GM18870 (cell line): ENCODE data around the gene USP4.
"Not testable (repeated sequence)": the region's sequence is repeated elsewhere in the genome, so short reads cannot be mapped to it uniquely, and the experiment has no call there.

ENCODE experiments used
- ATAC-seq: cut with Tn5 transposase; IDR thresholded peaks from one replicate; pipeline ENCODE4 v1.9.1; 2021; ENCODE audit warnings: moderate library complexity; ENCODE audit not compliant: unreplicated experiment

USP4 gene, protein sequence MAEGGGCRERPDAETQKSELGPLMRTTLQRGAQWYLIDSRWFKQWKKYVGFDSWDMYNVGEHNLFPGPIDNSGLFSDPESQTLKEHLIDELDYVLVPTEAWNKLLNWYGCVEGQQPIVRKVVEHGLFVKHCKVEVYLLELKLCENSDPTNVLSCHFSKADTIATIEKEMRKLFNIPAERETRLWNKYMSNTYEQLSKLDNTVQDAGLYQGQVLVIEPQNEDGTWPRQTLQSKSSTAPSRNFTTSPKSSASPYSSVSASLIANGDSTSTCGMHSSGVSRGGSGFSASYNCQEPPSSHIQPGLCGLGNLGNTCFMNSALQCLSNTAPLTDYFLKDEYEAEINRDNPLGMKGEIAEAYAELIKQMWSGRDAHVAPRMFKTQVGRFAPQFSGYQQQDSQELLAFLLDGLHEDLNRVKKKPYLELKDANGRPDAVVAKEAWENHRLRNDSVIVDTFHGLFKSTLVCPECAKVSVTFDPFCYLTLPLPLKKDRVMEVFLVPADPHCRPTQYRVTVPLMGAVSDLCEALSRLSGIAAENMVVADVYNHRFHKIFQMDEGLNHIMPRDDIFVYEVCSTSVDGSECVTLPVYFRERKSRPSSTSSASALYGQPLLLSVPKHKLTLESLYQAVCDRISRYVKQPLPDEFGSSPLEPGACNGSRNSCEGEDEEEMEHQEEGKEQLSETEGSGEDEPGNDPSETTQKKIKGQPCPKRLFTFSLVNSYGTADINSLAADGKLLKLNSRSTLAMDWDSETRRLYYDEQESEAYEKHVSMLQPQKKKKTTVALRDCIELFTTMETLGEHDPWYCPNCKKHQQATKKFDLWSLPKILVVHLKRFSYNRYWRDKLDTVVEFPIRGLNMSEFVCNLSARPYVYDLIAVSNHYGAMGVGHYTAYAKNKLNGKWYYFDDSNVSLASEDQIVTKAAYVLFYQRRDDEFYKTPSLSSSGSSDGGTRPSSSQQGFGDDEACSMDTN

DNA sequence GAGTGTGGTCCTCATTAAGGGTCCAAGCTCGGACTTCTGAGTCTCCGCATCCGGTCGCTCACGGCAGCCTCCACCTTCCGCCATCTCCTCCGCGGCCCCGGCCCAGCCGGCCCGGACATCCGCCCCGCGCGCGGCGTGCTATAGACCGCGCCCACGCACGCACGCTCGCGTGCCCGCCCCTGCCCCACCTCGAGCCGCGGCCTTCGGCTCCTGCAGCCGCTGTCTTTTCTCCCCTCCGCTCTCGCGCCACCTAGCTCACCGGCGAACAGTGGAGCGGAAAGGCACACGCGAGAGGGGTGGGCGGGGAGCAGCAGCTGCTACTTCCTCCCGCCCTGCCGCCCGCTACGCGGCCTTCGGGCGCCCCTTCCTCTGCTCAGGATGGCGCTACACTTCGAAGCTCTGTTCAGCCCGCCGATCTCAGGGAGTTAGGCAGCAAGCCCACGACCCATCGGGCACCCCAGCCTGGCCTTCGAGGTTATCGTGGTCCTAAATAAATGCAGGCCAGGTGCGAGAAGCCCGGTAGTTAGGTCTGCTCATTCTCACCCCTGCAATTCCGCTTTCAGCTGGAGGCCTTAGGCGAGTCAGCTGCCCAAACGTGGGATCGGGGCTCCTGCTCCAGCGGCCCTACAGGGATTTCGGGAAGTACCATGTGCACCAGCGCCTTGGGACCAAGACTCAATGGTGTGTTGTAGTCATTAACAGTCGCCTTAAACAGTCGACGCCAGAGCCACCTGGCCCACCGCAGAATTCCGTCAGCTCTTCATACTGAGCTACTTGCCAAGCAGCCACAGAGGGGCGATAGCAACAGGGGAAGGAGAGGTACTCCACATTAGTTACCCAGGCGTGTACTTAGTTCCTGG is at the start of gene USP4:
Gene USP4, minus strand, starts transcription at position 113 of the 860 bp plus-strand sequence. Its CDS starts 29 bp downstream, at position 84.
- ATAC-seq = peak; percentile 44

DNA sequence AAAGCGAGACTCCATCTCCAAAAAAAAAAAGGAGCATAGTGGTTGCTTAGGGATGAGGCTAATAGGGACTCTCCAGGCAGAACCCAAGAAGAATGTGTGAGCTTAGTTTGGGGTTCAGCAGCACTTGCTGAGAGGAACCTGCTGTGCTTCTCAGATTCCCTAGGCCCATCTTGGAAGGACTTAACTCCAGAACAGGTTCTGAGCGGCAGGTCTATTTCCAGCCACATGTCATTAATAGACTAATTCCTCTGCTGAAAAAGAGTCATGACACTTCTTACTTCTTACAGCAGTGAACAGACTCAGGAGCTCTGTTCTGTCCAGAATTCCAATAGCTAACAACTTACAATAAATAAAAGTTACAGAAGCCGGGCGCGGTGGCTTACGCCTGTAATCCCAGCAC is 49.4 kb upstream of the USP4 start:
- no peak for ATAC-seq

DNA sequence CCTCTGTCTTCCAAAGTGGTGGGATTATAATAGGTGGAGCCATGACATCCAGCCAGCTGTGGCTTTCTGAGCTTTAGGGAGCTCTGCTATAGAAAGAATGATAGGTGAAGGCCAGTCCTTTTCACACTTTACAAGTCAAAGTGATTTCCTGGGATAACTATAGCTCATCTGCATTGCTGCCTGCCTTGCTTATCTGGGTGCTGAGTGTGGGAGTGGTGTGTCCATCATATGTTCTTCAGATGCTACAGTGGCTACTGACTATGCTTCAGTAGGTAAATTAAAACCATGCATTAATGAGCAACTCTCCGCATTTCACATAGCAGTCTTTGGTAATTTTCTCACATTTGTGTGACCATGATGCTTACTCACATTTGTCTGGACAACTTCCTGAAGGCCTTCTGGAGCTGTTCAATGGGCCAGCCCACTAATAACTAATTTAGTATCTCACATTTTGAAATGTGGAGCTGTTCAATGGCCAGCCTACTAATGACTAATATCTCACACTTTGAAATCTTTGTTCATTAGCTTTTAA is 48.5 kb upstream of the USP4 start:
- no peak for ATAC-seq

DNA sequence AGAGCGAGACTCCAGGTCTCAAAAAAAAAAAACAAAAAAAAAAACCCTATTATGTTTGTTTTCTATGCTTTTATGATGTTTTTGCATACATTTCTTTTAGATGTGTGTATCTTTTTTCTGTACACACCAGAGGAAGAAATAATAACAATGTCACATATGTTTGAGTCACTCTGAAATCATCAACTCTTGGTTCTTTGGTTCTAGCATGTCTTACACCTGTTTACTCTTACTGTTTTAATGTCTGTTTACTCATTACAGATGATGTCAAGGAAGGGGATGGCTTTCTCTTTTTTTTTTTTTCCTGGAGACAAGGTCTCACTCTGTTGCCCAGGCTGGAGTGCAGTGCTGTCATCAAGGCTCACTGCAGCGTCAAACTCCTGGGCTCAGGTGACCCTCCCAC is 47.9 kb upstream of the USP4 start:
- no peak for ATAC-seq

DNA sequence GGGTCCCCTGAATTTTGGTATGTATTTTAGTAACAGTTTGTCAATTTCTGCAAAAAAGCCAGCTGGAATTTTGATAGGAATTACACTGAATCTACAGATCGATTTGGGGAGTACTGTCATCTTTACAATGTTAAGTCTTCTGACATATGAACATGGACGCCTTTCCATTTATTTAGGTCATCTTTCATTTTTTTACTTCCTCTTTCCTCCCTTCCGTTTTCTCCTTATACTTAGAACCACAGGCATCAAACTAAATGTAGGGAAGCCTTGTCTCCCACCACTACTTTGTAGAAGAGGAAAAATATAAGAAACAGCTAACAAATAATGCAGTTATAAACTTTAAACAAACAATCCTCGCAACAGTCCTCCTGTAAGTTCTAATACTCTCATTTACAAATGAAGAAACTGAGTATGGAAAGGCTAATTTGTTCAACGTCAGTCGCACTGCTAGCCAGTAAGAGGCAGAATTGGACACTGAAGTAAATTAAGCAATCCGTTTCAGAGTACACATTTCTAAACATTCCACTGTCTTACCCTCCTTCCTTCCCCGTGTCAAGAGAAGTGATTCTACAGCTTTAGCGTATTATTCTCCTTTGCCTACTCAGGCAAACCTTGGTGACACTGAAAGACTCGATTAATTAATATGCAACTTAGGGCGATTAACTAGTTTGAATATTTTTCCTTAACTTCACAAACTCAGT is 46.4 kb upstream of the USP4 start:
- no peak for ATAC-seq

DNA sequence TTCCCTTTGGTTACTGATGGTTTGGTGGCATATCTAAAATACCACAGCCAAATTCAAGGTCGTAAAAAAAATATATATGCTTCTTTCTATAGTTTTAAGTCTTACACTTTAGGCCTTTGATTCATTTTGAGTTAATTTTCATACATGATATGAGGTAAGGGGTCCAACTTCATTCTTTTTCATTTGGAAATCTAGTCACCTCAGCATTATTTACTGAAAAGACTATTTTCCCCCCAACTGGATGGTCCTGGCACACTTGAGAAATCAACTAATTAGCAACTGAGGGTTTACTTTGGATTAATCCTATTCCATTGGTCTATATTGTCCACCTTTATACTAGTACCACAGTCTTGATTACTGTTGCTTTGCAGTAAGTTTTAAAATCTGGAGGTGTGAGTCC is 45.8 kb upstream of the USP4 start:
- no peak for ATAC-seq

DNA sequence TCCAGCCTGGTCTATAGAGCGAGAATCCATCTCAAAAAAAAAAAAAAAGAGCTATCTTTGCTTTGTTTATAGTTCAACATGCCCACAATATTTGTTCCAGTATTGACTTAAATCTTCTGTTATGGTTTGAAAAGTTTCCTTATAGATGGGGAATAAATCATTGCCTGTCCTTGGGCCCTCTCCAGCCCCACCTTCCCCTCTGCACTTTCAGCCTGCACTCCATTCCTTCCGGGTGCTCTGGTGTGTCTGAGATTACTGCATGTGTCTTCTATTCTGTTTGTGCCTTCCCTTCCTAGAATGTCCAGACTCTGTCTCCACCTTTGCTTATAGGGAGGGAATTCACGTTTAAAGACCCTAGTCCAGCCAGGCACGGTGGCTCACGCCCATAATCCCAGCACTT is 43.5 kb upstream of the USP4 start:
- ATAC-seq = no peak

DNA sequence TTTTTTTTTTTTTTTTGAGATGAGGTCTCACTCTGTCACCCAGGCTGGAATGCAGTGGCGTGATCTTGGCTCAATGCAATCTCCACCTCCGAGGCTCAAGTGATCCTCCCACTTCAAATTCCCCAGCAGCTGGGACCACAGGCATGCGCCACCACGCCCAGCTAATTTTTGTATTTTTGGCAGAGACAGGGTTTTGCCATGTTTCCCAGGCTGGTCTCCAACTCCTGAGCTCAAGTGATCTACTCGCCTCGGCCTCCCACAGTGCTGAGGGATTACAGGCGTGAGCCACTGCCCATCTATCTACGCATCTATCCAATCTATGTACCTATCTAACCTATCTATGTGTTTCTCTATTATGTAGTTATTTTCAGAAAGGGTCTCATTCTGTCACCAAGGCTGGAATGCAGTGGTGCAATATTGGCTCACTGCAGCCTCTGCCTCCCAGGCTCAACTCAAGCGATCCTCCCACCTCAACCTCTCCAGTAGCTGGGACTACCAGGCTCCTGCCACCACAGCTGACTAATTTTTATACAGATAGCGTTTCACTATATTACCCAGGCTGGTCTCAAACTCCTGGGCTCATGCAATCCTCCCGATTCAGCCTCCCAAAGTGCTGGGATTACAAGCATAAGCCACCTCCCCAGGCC is 38.5 kb upstream of the USP4 start:
- ATAC-seq = no peak

DNA sequence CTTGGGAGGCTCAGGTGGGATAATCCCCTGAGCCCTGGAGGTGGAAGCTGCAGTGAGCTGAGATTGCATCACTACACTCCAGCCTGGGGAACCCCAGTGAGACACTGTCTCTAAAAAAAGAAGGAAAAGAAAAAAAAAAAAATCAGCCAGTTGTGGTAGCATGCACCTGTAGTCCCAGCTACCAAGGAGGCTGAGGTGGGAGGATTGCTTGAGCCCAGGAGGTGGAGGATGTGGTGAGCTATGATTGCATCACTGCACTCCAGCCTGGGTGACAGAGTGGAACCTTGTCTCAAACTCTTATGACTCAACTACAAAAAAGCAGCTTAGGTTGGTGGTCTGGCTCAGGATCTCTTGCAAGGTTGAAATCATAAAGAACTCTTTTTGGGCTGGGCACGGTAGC is 37.6 kb upstream of the USP4 start:
- no peak for ATAC-seq

DNA sequence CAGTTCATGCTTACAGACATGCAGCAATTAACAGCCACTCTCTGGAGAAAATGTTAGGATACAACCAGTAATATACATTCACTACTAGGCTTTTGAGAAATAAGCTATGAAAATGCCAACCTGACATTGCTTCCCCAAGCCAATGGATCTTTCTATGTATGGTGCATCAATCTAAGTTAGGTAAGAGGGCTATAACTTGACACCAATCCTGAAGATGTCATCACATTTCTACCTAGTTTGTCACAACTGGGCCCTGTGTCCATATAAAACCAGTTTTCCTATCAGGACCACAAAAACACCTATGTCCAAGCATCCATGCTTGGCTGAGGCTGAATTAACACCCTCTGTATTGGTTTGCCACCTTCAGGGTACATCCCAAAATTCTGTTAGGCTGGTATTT is 32.1 kb upstream of the USP4 start:
- no peak for ATAC-seq

DNA sequence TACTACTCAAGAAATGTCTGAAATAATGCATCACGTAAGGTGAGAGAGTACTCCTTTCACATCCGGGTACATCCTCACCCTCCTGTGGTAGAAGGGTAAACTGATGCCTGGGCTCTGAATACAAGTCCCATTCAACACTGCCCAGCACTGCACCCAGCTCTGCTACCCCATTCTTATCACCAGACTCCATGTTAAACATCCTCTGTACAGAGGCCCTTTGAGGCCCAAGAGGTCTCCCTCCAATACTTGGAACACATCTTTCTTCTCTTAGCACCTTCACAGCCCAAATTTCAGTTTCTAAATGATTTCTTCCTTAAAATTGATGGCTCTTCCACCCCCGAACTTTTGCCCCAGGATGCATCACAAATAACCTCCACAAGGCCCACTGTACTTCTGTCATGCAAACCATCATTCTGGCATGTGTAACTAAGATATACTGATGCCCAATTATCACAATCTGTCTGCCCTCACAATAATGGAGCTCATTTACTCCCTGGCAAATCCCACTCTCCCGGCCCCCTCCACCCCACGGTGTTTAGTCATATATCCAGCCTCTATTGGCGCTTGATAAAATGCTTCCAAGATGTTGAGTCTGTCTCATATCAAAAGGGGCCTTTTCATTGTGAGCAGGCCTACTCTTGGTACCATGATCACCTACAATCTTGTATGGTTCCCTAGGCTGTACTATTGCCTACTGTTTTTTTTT is 30.9 kb upstream of the USP4 start:
- no peak for ATAC-seq

DNA sequence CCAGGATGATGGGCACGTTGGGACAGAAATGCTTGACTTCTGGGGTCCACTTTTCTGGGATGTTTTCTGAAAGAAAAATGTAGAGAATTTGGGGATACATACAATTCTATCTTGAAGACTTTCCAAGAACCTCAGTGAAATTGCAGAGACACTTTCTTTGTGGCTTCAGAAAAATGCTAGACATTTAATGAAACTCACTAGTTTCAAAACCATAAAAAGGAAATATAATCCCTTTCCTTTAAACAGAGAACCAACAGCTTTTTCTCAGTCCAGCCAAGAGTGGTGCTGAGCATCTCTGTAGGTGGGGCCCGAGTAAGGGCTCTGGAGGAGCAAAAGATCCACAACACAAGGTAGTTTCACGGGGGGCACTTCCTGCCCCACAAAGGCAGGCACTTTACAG is 22.7 kb upstream of the USP4 start:
- no peak for ATAC-seq

DNA sequence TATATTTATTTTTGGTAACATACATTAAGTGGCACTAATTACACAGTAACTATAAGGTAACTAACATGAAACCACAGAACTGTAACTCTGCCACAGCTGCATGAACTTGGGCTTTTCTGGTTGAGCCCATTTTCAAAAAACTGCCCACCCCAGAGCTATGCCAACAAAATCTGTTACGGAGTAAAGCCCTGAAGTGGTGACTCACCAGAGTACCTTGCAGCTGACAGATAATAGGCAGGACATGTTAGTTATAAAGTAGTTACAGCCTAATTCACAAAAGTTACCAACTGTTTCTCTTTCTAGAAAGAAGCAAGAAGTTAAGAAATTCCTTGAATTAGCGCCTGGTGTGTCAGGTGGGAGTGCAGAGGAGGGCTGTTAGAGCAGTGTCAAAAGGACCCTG is 19.8 kb upstream of the USP4 start:
- no peak for ATAC-seq

DNA sequence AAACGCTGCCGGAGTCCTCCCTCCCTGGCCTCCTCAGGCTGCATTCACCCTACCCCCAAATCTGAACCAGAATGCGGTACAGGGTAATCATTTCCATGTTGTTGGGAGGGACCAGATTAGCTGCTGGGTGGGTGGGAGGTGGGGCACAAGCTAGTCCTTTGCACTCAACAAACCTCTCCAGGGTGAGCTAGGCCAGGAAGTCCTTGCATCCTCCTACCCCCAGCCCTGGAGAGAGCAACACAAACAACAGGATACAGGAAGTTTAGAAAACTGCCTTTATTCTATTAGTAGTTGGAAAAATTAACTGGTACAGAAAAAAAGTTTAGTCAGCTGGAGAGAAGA is 19.0 kb upstream of the USP4 start:
- no peak for ATAC-seq

DNA sequence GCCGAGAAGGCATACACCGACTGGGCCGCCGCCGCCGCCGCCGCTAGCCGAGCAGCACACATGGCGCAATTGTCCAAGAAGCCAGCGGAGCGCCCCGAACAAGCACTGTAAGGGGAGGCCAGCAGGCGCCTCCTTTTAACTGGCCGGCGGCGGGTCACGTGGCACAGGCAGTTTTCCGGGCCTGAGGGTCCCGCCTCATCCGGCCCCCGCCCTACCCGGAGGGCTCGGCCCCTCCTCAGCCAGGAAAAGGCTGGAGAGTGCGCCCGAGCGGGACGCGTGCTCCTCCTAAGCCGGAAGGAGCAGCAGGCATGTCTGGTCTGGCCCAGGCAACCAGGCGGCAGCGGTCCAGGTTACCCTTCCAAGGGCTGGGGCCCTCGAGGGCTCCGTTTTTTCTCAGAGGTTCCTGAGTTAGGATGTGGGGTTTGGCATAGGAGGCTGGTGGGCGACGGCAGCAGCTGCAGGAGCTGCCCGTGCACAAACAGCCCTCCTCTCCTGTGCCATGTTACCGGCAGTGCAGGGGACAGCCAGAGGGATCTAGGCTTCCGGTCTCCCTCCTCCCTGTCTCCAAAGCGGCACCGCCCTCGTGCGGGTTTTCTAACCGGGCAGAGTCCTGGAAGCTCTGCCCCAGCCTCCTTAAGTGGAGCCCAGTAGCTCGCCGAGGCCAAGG is 18.5 kb upstream of the USP4 start, which contains the start of gene GPX1:
Gene GPX1, minus strand, starts transcription at position 137 of the 667 bp plus-strand sequence. Its CDS starts 75 bp downstream, at position 62.
- peak; percentile 69 for ATAC-seq

DNA sequence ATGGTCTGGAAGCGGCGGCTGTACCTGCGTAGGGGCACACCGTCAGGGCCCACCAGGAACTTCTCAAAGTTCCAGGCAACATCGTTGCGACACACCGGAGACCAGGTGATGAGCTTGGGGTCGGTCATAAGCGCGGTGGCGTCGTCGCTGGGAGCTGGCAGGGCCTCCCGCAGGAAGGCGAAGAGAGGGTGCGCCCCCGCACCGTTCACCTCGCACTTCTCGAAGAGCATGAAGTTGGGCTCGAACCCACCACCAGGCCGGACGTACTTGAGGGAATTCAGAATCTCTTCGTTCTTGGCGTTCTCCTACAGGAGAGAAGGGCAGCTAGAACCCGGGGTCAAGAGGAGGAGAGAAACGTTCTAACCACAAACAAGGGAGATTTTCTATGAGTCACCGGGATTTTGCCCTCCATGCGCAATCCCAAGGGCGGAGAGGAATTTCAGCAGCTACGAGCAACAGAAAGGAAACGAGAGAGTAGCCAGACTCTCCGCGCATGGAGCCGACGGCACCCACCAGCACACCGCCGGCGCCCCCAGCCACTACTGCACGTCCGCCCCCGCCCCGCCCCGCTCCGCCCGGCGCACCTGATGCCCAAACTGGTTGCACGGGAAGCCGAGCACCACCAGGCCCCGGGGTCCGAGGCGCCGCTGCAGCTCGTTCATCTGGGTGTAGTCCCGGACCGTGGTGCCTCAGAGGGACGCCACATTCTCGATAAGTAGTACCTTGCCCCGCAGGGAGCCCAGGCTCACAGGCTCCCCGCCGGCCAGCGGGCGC is 17.8 kb upstream of the USP4 start:
- ATAC-seq = peak; percentile 7

DNA sequence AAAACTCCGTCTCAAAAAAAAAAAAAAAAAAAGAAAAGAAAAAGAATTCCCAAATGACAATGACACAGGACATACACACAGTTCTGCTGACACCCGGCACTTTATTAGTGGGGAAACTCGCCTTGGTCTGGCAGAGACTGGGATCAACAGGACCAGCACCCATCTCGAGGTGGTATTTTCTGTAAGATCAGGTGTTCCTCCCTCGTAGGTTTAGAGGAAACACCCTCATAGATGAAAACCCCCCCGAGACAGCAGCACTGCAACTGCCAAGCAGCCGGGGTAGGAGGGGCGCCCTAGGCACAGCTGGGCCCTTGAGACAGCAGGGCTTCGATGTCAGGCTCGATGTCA is 17.2 kb upstream of the USP4 start:
- ATAC-seq = not testable (repeated sequence)

DNA sequence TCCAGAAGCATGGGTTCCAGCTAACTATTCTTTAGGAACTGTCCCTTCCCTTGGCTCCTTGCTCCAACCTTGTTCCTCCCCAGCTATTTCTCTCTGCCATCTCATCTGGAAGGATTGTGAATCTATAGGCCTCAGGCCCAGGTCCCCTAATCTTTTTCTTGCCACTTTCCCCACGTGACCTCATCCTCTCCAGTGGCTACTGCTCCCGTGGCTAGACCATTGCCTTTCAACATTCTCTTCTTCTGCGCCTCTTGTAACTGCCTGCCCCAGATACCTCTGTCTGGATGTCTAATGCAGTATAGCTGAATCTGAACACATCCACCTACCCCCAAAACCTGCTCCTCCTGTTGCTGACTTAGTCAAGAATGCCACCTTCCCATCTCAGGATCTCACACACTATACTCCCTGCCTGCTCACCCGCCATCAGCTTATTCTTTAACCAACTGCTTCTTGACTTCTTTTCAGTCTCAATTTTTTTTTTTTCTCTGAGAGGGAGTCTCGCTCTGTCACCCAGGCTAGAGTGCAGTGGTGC is 13.1 kb upstream of the USP4 start:
- ATAC-seq = no peak
